NCI-H187 (cell line): ENCODE results near the gene CAPN7.

ENCODE experiments used
- DNase-seq, 2 experiments: peaks; one replicate each; lab custom pipeline; 2025; lab: John Stamatoyannopoulos, UW

CAPN7 gene

GRCh38 chr3:15246186-15246585 is 40.1 kb downstream of the CAPN7 start:
- no peak for DNase-seq

GRCh38 chr3:15253023-15253697 is 47.1 kb downstream of the CAPN7 start:
- DNase-seq: no peak

DNA sequence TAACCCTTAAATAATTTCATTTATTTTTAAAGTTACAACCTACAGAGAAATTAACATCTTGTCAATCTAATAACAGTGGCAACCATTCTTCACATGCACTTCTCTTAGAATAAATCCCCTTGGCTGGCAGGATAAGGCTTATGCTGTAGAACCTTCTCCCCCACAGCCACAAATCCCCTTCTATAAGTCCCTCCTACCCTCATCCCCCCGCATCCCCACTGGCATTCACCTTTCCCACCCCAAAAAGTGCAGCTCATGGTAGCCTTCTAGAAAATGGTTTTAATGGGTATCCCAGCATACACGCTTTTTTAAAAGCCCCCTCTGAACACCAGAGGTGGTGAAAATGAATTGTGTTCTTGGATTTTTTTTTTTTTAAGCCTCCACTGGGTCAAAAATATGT is 49.2 kb downstream of the CAPN7 start:
- no peak for DNase-seq

DNA sequence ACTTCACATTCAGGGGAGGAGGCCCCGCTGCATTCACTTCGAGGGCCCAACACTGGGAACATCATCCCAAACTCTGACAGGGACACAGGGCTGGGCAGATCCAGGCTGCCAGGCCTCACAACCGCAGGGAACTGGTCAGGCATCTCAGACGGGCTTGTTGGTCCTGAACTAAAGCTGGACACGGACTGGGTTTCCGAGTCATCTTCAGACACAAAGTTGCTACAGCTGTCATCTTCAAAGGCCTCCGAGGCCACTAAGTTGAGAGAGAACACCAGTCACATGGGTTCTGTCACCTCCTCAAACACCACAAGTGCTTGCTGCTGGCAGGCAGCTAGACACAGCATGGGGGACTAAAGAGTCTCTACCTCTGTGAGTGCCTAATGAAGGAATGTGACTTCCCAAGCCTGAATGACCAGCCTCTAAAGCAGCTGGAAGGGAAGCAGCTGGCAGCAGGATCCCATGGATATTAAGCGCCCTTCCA is 50.9 kb downstream of the CAPN7 start:
- DNase-seq: no peak

DNA sequence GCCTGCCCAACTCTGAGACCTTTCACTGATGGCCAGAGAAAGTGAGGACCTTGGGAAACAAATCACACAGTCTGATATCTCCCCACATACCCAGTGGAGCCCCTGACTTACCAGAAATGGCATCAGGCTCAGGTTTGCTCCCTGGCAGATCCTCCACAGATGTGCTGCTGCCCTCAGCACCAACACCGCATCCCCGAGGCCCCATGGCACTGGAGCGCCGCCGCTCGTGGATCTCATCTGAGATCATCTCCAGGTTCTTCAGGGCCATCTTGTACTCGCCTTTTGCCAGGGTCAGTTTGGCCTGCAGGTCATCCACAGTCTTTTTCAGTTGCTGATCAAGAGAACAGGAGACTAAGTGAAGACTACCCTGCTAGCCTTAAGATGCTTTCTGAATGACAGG is 52.7 kb downstream of the CAPN7 start:
- DNase-seq: no peak

DNA sequence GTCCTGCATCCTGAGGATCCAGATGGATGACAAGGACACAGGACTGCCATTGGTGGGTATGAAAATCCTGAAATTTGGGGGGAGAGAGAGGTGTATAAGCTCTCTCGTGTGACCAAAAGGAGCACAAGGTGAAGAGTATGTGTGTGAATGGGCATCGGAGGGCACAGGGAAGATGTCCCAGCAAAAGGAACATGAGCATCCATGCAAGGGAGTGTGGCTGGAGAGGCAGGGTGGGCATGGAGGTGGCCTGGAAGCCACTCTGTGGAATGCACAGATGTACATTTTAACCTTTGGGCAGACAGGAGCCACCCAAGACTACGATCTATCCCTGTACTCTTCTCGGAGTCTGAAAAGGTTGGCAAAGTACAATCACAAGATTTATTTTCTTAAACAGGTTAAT is 54.5 kb downstream of the CAPN7 start:
- DNase-seq: no peak

GRCh38 chr3:15261274-15261673 is 55.2 kb downstream of the CAPN7 start:
- DNase-seq: no peak

- no peak for DNase-seq
Observed at GRCh38 chr3:15262021-15262420, 56.0 kb downstream of the CAPN7 start.

GRCh38 chr3:15263120-15263519 is 57.1 kb downstream of the CAPN7 start:
- DNase-seq: no peak

GRCh38 chr3:15263926-15264325 is 57.9 kb downstream of the CAPN7 start:
- no peak for DNase-seq

DNA sequence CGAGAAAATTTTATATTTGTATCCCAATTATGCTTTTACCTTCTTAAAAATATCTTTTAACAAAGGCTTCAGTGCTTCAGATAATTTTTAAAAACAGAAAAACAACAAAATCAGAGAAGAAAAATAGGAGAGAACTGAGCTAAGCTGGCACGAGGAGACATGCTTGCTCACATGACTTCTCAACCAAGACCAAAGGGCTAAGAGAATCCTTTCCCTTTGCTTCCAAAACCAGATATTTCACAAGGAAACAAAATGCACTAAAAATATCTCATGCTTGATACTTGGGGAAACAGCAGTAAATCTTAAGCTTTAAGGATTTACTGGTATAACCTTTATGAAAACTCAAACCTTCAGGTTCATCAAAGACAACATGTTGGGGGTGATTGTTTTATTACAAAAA is 58.4 kb downstream of the CAPN7 start:
- DNase-seq: no peak

DNA sequence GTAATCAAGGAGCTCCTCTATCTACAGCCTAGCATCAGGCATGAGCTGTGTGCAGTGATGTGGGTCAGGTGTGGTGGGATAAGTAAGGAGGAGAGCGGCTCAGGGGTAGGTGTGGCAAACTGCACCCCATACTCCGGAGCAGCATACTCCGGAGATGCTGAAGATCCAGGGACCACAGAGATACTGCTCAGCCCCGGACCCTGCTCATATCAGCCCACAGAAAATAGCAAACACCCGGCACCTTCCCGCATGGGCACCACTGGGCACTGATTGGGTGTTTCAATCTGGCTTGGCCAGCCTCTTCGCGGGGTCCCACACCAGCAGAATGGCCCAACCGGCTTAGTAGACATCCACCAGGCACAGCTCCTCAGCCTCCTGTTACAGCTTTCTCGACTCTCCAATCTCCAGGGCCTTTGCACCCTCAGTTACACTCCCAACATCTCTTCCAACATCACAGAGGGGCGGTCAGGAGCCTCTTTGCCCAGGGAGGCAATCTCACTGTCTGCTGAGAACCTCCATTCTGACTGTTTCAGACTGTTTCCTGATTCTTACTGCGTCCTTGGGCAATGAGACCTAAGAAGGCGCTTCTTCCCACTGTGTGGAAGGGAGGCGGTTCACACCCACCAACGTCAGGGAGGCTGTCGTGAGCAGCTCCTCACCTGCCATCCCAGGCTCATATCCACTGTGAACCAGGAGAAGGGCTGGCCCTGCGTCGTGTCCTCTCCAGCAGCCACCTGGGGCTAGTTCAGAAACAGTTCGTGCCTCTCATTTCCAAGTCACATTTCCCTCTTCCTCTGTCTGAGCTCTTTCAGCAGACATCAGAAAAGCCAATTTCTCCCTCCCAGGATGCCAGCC is 59.8 kb downstream of the CAPN7 start:
- DNase-seq: no peak

DNA sequence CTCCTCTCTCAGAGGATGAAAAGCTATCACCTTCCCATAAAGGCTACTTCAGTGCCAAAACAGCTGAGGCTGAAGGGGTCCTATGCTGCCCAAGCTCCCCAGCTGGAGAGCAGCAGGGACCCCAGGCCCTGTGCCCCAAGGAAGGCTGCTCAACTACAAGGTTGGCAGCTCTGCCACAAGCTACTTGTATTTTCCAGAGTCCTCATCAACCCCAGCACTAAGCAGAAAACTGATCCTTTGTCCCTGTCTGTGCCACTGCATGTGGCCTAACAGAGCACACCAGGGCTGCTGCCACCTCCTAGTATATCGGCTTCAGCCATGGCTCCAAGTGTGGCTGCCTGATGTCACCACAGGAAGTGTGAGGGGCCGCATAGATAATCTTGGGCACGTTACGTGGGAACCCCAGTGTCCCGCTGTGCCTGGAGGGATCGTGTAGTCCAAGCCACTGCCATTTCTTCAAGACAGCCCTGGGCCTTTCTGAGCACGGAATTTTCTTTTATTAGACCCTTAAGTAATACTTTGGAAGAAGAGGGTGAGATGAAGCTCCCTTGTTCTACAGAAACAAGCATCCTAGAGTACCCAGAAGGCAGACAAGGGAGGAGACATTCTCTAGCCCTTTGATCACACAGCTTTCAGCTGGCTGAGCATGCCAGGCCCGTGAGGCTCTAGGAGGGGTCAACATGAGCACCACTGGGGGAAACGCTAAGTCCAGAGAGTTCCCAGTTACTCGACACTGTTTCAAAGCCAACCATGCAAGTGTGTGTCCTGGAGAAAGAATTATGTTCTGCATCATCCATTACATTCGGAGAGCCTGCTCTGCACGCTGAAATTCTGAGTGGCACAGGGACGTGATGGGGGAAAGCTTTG is 60.7 kb downstream of the CAPN7 start:
- DNase-seq: no peak

DNA sequence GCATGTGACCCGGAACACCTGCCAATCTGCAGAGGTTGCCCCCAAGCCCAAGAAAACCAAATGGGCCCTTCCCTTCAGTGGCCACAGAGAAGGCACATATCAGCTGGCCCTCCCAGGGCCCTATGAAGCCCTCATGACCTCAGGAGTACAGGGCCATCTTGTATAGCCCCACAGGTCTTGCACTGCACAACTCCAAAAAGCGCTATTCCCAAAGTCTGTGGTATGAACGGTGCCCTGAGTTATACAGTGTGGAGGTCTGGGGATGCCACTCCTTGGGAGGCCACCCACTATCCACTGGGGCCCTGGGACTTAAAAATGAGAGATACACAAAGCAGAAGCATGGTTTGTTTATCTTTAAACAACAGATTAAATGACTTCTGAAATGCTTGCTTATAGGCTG is 61.5 kb downstream of the CAPN7 start:
- no peak for DNase-seq

DNA sequence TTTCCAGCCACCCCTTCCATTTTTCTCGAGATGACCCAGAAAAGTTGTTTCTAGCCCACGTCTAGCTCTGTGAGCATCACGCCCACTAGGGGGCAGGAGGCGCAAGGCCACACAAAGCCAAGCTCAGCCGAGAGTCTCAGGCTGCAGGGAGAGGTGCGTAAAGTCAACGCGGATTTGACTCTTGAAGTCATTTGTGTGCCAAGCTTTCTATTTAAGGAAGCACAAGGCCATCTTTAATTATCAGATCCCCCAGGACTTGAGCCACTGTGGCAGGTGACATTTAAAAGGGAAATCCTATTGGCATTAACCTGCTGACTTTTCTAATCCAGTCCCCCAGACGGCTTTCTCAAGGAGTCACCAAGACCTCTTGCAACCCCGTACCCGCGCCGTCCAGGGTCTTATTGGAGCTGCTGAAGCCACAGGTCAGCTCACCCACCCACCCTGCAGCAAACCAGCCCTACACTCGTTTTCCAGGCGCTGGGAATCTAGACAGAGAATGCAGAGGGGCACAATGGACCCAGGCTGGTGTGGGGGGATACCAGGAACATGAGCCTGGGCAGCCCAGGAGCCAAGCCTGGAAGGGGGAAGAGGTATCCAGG is 62.1 kb downstream of the CAPN7 start:
- peak; percentile 7 to 14 for DNase-seq

DNA sequence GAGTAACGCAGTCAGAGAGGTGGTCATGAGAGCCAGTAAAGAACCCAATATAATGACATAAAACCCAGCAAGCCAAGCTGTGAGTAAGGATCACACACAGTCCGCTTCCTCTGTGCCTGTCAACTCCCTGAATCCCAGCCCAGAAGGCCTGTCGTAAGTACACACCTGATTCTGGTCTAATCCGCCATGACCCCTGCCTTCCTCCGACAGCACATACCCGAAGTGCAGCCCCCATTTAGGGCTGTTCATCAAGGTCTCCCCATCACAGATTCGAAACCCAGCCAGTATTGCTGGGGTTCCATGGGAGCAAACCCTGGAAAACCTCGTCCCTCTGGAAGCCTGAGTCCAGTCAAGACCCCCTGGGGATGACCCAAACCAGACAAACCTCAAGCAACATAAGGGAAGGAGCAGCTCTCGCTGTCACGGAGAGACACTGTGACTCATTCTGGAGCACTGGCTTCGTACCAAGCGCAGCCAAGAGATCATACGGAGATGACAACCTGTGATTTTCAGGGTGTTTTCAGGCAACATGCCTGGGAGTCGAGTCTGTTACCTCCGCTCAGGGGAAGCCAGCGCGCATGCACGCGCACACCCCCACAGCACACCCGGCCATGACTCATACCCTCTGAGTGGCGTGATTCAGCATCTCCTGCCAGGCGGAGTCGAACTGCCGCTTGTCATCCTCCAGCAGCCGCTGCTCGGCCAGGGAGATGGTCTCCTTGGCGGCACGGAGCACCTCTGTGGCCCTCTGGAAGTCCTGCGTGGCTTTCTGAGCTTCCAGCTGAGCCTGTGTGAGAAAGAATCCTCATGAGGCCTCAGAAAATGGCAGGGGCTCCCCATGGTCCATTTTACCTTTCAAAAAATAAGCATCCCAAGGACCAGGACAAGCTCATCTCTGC is 63.3 kb downstream of the CAPN7 start:
- DNase-seq: no peak

DNA sequence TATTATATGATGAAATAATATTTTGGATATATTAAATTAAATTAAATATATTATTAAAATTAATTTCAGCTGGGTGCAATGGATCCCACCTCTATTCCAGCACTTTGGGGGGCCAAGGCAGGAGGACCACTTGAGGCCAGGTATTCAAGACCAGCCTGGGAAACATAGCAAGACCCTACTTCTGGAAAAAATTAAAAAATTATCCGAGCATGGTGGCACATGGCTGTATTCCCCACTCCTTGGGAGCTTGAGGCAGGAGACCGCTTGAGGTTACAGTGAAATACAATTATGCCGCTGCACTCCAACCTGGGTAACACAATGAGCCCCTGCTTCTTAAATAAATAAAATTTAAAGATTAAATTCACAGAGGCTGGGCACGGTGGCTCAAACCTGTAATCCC is 65.0 kb downstream of the CAPN7 start:
- DNase-seq: no peak

- DNase-seq: no peak
Observed at GRCh38 chr3:15271785-15272381, 65.8 kb downstream of the CAPN7 start.

- no peak for DNase-seq
Observed at GRCh38 chr3:15272426-15273196, 66.6 kb downstream of the CAPN7 start.

DNA sequence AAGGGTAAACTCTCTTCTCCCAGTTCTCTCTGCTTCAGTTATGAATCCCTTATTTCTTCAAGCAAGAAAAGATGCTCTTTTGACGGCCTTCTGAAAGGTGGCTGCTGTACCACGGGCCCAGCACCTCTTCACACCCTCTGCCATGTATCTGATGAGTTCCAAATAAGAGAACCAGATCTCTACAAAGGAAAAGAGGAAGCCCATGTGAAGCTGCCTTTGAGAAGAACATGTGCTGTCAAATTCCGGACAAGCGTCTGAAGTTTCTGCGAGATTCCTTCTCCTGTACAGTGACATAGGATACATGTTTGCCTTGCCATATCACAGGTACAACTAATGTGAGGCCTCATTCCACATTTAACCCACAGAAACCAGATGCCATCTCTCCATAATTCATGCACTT is 67.2 kb downstream of the CAPN7 start:
- no peak for DNase-seq
